HG02798 (cell line): Measurements from ENCODE around the gene DYNC1H1.
"Not testable (repeated sequence)": the region's sequence is repeated elsewhere in the genome, so short reads cannot be mapped to it uniquely, and the experiment has no call there.

Experiments
- ATAC-seq: cut with Tn5 transposase; IDR thresholded peaks from one replicate; pipeline ENCODE4 v1.9.1; 2021; ENCODE audit warnings: mild to moderate bottlenecking; ENCODE audit not compliant: unreplicated experiment, poor library complexity

Gene DYNC1H1

GRCh38 chr14:102084522-102084921 is 120.1 kb downstream of the DYNC1H1 start:
- ATAC-seq: not testable (repeated sequence)

- ATAC-seq: no peak
Observed at GRCh38 chr14:102084931-102085330, 120.6 kb downstream of the DYNC1H1 start.

DNA sequence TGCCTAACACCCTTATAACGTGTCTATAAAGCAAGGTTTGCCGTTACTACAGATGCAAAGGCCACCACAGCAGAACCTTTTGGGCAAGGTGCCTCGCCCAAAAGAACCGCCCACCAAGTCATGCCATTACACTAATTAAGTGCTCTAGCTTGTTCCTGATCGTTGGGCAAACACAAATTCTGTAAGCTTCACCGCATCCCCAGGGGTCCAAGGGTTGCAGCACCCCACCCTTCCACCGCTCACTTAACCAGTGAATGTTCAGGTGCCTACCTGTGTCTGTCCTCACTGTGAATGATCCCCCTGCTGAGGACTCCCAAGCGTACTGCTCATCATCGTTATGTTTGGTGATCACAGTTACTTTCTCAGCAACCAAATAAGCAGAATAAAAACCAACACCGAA is 121.1 kb downstream of the DYNC1H1 start:
- ATAC-seq: no peak

GRCh38 chr14:102085948-102086708 is 121.8 kb downstream of the DYNC1H1 start:
- ATAC-seq: peak; percentile 25

GRCh38 chr14:102086709-102086971 is 122.3 kb downstream of the DYNC1H1 start:
- no peak for ATAC-seq

DNA sequence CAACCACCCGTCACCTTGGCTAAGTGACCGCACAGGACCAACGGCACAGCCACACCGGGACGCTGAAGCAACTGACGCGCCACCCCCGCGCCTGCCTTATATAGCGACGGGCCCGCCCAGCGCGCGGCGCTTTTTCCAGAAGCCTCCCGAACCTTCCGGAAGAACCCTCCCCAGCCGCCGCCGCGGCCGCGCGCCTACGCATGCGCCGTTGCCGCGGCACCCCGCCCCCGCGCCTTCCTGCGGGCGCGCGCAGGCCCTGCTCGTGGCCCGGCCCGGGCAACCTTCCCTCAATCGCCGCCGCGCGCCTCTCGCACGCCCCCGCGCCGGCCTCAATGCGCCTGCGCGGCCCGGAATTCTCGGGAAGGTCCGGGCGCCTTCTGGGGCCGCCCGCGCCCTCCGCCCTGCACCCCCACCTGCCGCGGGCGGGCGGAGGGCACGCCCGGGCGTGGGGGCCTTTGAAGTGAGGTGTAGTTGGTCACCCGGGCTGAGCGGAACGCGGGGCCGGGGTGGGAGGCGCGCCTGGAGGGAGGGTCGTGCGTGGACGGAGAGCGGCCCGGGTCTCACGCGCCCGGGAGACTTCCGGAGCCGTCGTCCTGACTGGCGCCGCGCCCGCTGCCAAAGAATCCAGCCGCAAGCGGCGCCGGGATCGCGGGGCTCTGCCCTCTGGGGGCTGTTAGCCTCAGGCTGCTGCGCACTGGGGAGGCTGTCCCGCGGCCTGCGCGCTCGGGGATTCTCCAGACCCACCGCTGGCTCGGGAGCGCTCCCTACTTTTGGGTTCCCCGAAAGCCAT is 122.8 kb downstream of the DYNC1H1 start, which contains the start of gene HSP90AA1:
HSP90AA1 (minus strand) TSS at position 73 of the 790 bp plus-strand sequence. CDS start 666 bp downstream, outside the sequence.
- ATAC-seq: peak; percentile 87

- no peak for ATAC-seq
Observed at GRCh38 chr14:102087762-102088011, 123.3 kb downstream of the DYNC1H1 start.

DNA sequence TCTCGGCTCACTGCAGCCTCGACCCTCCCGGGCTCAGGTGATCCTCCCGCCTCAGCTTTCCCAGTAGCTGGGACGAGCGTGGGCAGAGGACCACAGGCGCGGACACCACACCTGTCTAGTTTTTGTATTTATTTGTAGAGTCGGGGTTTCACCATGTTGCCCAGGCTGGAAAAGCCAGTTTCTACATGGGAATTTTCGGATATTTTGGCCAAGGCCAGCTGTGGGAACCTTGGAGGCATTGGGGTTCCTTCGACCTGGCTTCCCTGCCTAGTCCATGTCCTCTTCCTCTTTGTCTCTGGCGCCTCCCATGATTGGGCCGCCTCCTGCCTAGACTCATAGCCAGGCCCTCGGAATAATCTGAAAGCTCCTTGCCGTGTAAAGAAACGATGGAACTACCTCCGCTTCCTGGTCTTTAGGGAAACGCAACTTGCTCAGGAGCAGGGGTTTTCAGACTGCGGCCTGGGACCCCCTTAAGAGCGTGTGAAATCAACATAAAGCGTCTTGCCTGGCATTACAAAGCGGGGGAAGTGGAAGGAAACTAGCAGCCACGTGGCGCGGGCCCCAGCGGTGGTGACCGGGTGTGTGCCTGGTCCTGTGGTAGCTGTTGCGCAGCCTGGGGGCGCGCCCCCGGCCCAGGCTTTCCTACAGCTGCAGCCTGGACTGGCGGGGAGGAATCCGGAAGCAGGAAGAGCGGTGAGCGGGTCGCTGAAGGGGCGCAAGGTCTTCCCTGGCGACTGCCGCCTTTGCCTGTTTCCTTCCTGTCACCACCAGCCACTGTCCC is 123.8 kb downstream of the DYNC1H1 start:
- no peak for ATAC-seq

- no peak for ATAC-seq
Observed at GRCh38 chr14:102089621-102090343, 125.4 kb downstream of the DYNC1H1 start.

DNA sequence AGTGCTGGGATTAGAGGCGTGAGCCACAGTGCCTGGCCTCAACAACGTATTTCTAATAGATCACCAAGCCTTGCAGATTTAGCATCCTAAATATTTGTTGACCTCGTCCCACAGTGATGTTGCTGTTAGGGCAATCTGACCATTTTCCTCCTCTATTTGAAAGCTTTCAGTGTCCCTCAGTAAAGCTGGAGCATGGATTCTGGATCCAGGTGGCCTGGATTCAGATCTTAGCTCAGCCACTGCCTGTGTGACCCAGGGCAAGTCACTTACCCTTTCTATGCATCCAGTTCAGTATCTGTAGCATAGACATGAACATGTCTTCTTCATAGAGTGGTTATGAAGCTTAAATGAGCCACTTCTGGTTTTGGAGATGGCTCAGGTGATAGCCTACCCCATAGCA is 126.3 kb downstream of the DYNC1H1 start:
- ATAC-seq: no peak

DNA sequence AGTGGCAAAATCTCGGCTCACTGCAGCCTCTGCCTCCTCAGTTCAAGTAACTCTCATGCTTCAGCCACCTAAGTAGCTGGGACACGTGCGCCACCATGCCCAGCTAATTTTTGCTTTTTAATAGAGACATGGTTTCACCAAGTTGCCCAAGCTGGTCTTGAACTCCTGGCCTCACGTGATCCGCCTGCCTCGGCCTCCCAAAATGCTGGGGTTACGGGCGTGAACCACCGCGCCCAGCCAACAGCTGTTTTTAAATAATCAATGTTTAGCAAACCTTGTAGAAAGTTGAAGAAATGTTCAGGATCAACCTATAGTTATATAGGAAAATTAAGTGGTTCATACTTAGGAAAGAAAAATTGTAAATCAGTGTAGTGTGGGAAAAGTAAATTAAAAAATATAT is 128.4 kb downstream of the DYNC1H1 start:
- ATAC-seq: no peak

DNA sequence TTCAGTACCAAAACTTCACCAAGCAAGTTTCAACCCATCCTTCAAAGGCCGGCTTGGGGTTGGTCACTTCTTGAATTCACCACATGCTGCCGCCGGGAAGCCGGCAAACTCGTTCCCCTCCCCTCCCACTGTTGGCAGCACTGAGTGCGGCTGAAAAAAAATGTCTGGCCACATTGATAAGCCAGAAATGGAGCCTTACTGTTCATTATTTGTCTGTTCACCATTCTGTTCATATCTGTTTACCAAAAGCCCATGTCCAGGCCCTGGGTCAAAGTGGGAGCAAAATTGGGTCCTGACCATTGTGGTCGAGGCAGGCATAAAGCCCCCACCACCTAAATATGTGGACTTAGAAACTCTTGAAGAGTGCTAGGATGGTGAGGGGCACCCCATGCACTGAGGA is 129.7 kb downstream of the DYNC1H1 start:
- no peak for ATAC-seq

DNA sequence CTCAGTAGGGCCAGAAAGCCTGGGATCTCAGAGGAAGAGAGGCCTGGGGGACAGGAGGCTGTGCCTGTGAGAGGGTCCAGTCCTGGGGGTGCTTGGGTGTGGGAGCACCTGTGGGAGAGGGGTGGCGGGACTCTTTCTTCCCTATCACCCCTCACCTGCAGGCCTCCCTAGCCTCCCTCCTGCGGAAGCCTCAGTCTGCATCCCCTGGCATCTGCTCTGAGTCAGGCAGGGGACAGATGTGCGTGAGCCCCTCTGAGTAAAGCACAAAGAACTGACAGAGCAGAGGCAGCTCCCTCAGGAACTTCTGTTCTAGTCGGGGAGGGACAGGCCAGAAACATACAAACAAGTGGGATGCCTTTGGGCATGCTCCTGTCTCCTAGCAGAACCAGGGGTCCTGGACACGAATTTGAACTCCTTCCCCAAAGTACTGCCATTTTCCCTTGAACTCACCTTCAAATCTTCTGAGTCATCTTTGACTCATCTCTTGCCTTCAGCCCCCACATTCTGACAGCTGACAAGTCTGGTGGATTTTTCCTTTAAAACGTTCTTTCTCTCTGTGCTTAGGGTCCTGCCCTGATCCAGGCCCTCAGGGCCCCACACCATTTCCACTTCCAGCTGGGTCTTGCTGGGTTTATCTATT is 131.0 kb downstream of the DYNC1H1 start:
- no peak for ATAC-seq

DNA sequence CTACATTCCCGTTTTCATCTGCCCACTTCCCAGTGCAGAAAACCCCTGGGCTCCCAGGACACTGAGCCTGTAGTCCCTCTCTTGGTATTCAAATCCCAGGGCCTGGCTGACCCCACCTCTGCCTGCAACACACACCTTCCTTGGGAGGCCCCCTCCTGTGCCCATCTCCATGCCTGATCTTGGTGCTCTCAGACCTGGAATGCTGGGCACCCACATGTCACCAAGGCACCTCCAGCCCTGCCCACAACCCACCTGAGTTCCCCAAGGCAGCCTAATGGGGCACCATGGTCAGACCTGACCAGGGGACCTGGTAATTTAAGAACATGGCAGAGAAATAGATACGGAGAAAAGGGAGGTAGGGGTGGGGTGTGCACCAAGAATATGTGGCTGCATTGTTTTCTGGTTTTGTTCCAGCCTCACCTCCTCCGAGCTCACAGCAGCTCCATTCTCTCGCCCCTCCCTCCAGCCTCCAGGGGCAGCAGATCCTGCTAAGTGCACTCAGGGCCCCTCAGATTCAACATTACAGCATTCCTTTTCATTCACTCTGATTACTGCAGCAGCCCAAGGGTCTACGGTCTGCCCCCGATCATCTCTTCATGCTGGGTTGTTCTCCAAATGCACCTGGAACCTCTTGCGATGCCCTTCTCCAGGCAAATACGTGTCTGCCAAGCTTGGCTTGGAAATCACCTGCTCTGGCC is 131.6 kb downstream of the DYNC1H1 start:
- ATAC-seq: no peak

GRCh38 chr14:102096569-102097188 is 132.3 kb downstream of the DYNC1H1 start:
- ATAC-seq: no peak

- no peak for ATAC-seq
Observed at GRCh38 chr14:102097441-102098135, 133.2 kb downstream of the DYNC1H1 start.

GRCh38 chr14:102103062-102103695 is 138.8 kb downstream of the DYNC1H1 start:
- no peak for ATAC-seq

DNA sequence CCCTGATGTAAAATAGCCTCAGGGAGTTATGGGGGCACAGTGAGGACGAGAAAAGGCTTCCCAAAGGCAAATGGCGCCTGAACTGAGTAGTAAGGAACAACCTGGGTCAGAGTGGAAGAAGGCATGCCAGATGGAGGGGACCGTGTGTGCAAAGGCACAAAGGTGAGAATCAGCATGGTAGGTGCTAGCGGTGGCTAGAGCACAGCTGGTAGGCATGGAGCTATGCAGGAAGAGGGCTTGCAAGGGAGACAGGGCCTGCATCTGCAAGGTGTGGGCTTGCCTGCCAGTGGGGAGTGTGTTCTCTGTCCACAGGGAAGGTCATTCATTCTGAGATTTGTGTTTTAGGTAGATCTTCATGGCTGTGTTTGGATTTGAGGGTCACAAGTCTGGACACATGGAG is 141.0 kb downstream of the DYNC1H1 start:
- ATAC-seq: no peak
